Prostate gland (tissue), 2 donors: ENCODE results near the gene ARHGEF38. TPM values are rescaled to one million over a fixed set of nuclear protein-coding genes. Genes with fewer than 3 reads are reported as not detected.

Source experiments
- DNase-seq: peaks from one replicate; pipeline ENCODE4 v3.0.0-alpha.2; 2019; ENCODE audit warnings: low spot score
- H3K27ac ChIP-seq, 2 donors: fragments of 200-600 bp; sonication (generic); 2 replicates each; pipeline ENCODE4 v1.5.1; 2017 to 2019
- H3K27me3 ChIP-seq: fragments of 200-600 bp; sonication (generic); replicated peaks from 2 replicates; pipeline ENCODE4 v1.5.1; 2019; ENCODE audit not compliant: insufficient read depth
- H3K36me3 ChIP-seq, 2 donors: fragments of 200-600 bp; sonication (generic); 1 replicate in 1 of 2; 2 replicates in 1 of 2; pipeline versions ENCODE4 v1.5.1 to v1.8.1; 2017 to 2019
- H3K4me1 ChIP-seq: fragments of 200-600 bp; sonication (generic); replicated peaks from 2 replicates; pipeline ENCODE4 v1.5.1; 2019
- H3K4me3 ChIP-seq, 2 donors: fragments of 200-600 bp; sonication (generic); 2 replicates each; pipeline ENCODE4 v1.5.1; 2017 to 2019
- H3K9me3 ChIP-seq: fragments of 200-600 bp; sonication (generic); 2 replicates; pipeline ENCODE4 v1.5.1; 2017
- CTCF ChIP-seq, 4 experiments: fragments of 200-600 bp in 2 of 4; fragments of 450-650 bp in 2 of 4; sonication (generic) in 2 of 4; IDR thresholded peaks; 1 replicate in 3 of 4; 2 replicates in 1 of 4; pipeline ENCODE4 v1.5.1; 2016 to 2019; ENCODE audit warnings: antibody characterized with exemption in 4 of 4, mild to moderate bottlenecking in 2 of 4, moderate library complexity in 2 of 4
- POLR2A ChIP-seq: fragments of 450-650 bp; IDR thresholded peaks from one replicate; pipeline ENCODE4 v1.6.1; 2016; ENCODE audit warnings: antibody characterized with exemption, mild to moderate bottlenecking
- POLR2AphosphoS5 ChIP-seq: sonication (generic); formaldehyde crosslinking; IDR thresholded peaks from one replicate; pipeline ENCODE4 v1.6.1; 2017; ENCODE audit warnings: antibody characterized with exemption
- WGBS: methylation state at CpG from one replicate; pipeline ENCODE4 v1.1.5; 2018; 5-methylcytosine and 5-hydroxymethylcytosine counted together
- intact Hi-C: fragments of 100-400 bp; cut with DNase I; formaldehyde crosslinking; loops from one replicate; pipeline ENCODE4 v1.14.2; 2022
- total RNA-seq, 2 donors: library from RNA; depleted of rRNA; stranded (reverse); fragments of >200 nt; gene quantifications; one replicate each; pipeline ENCODE4 v1.1.0, GENCODE V29; 2016

ARHGEF38 gene
- total RNA-seq, 2 donors from 2014 or later, result 10.4 to 25.7 TPM

- H3K27me3 ChIP-seq, result no peaks in the 10 kb centered on the region
- TF ChIP-seq POLR2A (no peak), CTCF (IDR thresholded peaks at IDR 0.05) (no peak), POLR2AphosphoS5 (no peak)
- WGBS, result 33% methylated on average over 1 of the region's 1 CpG
- intact Hi-C loops, result no loop called here
- no peaks in the 10 kb centered on the region for H3K4me1 ChIP-seq
- no peak overlapping the region for H3K27ac ChIP-seq
- no peaks in the 10 kb centered on the region for H3K9me3 ChIP-seq
- no peaks in the 10 kb centered on the region for H3K36me3 ChIP-seq
- DNase-seq, result no peak
- H3K4me3 ChIP-seq, result no peak overlapping the region
Measured at GRCh38 chr4:105544520-105545286, 7.7 kb upstream of the ARHGEF38 start.

GRCh38 chr4:105546086-105546485 lies 6.3 kb upstream of the ARHGEF38 start:
- DNase-seq, result no peak

GRCh38 chr4:105547769-105548168 lies 4.7 kb upstream of the ARHGEF38 start:
- no peak overlapping the region for H3K4me3 ChIP-seq
- TF ChIP-seq POLR2AphosphoS5 (no peak), CTCF (IDR thresholded peaks at IDR 0.05) (no peak), POLR2A (no peak)
- no peaks in the 10 kb centered on the region for H3K36me3 ChIP-seq
- no peak overlapping the region for H3K27ac ChIP-seq
- DNase-seq, result no peak
- no peaks in the 10 kb centered on the region for H3K4me1 ChIP-seq
- H3K27me3 ChIP-seq, result no peaks in the 10 kb centered on the region
- H3K9me3 ChIP-seq, result no peaks in the 10 kb centered on the region
- intact Hi-C loops, result no loop called here

More at GRCh38 chr4:105546086-105546485, 6.3 kb upstream of the ARHGEF38 start:
- H3K27ac ChIP-seq, result no peak overlapping the region
- TF ChIP-seq POLR2A, result no peak
- no peak for TF ChIP-seq CTCF (IDR thresholded peaks at IDR 0.05)
- TF ChIP-seq POLR2AphosphoS5, result no peak
- no peak overlapping the region for H3K4me3 ChIP-seq
- no peaks in the 10 kb centered on the region for H3K4me1 ChIP-seq
- no peaks in the 10 kb centered on the region for H3K36me3 ChIP-seq
- intact Hi-C loops, result no loop called here
- H3K27me3 ChIP-seq, result no peaks in the 10 kb centered on the region
- no peaks in the 10 kb centered on the region for H3K9me3 ChIP-seq

- intact Hi-C loops, result no loop called here
- 82% methylated on average over 1 of the region's 1 CpG for WGBS
- Histone ChIP-seq H3K27ac (no peak overlapping the region), H3K36me3 (no peaks in the 10 kb centered on the region), H3K9me3 (no peaks in the 10 kb centered on the region), H3K4me3 (no peak overlapping the region), H3K27me3 (no peaks in the 10 kb centered on the region), H3K4me1 (no peaks in the 10 kb centered on the region)
- DNase-seq, result no peak
- TF ChIP-seq POLR2A, result no peak
- no peak for TF ChIP-seq POLR2AphosphoS5
- TF ChIP-seq CTCF (IDR thresholded peaks at IDR 0.05), result no peak
Measured at GRCh38 chr4:105548483-105548882, 3.9 kb upstream of the ARHGEF38 start.

GRCh38 chr4:105550641-105551040 lies 1.8 kb upstream of the ARHGEF38 start:
- H3K27ac ChIP-seq, result peak overlapping the region in 1 of 2 donors; percentile 87
- H3K27me3 ChIP-seq, result no peaks in the 10 kb centered on the region
- H3K4me1 ChIP-seq, result no peaks in the 10 kb centered on the region
- H3K4me3 ChIP-seq, result no peak overlapping the region
- H3K36me3 ChIP-seq, result no peaks in the 10 kb centered on the region
- H3K9me3 ChIP-seq, result no peaks in the 10 kb centered on the region
- WGBS, result 53% methylated on average over 3 of the region's 3 CpGs
- TF ChIP-seq POLR2A (no peak), CTCF (IDR thresholded peaks at IDR 0.05) (no peak), POLR2AphosphoS5 (no peak)
- DNase-seq, result no peak
- intact Hi-C loops, result no loop called here
